ENCODE data around the gene ADAM30. TPM values are rescaled to one million over a fixed set of nuclear protein-coding genes. Genes with fewer than 3 reads are reported as not detected.
"Not testable (repeated sequence)": the region's sequence is repeated elsewhere in the genome, so short reads cannot be mapped to it uniquely, and the experiment has no call there.

Gene ADAM30
- total RNA-seq, 1 experiment from 2014 or later, result not detected

DNA sequence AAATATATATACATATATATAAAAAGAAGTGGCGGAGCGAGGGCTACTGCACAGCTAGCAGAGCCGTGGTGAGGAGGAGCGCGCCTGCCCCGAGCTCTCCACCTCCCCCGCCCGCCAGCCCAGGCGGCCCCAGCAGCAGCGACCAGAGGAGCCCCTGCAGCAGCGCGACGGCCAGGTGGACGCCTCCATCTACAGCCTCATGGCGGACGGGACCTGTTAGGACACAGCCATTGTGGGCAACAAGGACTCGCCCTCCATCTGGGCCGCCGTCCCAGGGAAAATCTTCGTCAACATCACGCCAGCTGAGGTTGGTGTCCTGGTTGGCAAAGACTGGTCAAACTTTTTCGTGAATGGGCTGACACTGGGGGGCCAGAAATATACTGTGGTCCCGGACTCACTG, 43.2 kb downstream of the ADAM30 start:
- TF ChIP-seq SIN3A (IDR thresholded peaks at IDR 0.05; ENCODE audit: borderline replicate concordance, insufficient read depth, low read depth, low read length) (no peak), TCF7L2 (IDR thresholded peaks at IDR 0.05; ENCODE audit: low read depth, low read length) (no peak), REST (IDR thresholded peaks at IDR 0.05; ENCODE audit: insufficient read depth in 1 of 2, low read depth in 2 of 2, low read length in 1 of 2) (no peak)
- TF ChIP-seq, protein P1, sequence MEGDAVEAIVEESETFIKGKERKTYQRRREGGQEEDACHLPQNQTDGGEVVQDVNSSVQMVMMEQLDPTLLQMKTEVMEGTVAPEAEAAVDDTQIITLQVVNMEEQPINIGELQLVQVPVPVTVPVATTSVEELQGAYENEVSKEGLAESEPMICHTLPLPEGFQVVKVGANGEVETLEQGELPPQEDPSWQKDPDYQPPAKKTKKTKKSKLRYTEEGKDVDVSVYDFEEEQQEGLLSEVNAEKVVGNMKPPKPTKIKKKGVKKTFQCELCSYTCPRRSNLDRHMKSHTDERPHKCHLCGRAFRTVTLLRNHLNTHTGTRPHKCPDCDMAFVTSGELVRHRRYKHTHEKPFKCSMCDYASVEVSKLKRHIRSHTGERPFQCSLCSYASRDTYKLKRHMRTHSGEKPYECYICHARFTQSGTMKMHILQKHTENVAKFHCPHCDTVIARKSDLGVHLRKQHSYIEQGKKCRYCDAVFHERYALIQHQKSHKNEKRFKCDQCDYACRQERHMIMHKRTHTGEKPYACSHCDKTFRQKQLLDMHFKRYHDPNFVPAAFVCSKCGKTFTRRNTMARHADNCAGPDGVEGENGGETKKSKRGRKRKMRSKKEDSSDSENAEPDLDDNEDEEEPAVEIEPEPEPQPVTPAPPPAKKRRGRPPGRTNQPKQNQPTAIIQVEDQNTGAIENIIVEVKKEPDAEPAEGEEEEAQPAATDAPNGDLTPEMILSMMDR (IDR thresholded peaks at IDR 0.05), result no peak
- POLR2A ChIA-PET, result no interaction called here
- H3K36me3 ChIP-seq (ENCODE audit: control insufficient read depth, insufficient read depth, low read length), result no peaks in the 10 kb centered on the region
- in situ Hi-C loops (cut with HindIII; ENCODE audit: low pct_unique_long_range_greater_than_20kb, low sequenced_read_pairs), result no loop called here
- H3K27ac ChIP-seq (ENCODE audit: low read length), result no peak overlapping the region
- BruUV-seq (replicated peaks), result no TSS peak
- H3K27me3 ChIP-seq (ENCODE audit: control insufficient read depth, insufficient read depth, low read length), result peaks cover 9% of the 10 kb centered on the region; the same call in 1 of the 2 replicates
- no peak overlapping the region for H3K4me3 ChIP-seq (ENCODE audit: low read depth in 2 of 2, low read length in 2 of 2)
- DNase-seq (ENCODE audit: low read depth, low spot score) (no peak), ATAC-seq (no peak)
- intact Hi-C loops (cut with micrococcal nuclease; ENCODE audit: unreplicated experiment), result no loop called here
- no peaks in the 10 kb centered on the region for H3K4me1 ChIP-seq (ENCODE audit: control insufficient read depth, insufficient read depth, low read length)
- no peaks in the 10 kb centered on the region for H3K9me3 ChIP-seq (ENCODE audit: control insufficient read depth, insufficient read depth, low read depth, low read length)
- CTCF ChIA-PET, result no interaction called here

DNA sequence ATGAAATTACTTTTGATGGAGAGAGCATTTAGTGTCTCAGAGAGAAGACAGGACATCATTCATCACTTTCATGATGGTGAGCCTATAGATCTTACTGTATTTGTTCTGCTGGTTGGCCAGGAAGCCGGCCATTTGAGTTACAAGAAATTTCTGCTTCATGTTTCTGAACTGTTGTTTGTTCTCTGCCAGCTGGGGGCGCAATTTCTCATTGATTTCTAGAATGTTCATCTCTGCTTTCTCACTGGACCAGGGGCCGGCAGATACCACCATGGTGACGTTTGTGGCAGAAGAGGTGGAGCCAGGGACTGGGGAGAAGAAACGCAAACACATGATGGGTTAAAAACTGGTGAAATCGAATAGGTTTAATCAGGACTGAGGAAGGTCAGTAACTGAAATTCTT, 52.1 kb downstream of the ADAM30 start:
- POLR2A ChIA-PET; H3K4me3 ChIP-seq (ENCODE audit: low read depth in 2 of 2, low read length in 2 of 2); CTCF ChIA-PET; H3K9me3 ChIP-seq (ENCODE audit: control insufficient read depth, insufficient read depth, low read depth, low read length); H3K27ac ChIP-seq (ENCODE audit: low read length); in situ Hi-C loops (cut with HindIII; ENCODE audit: low pct_unique_long_range_greater_than_20kb, low sequenced_read_pairs); intact Hi-C loops (cut with micrococcal nuclease; ENCODE audit: unreplicated experiment); ATAC-seq; H3K36me3 ChIP-seq (ENCODE audit: control insufficient read depth, insufficient read depth, low read length); DNase-seq (ENCODE audit: low read depth, low spot score); BruUV-seq (replicated peaks); H3K4me1 ChIP-seq (ENCODE audit: control insufficient read depth, insufficient read depth, low read length): not testable (repeated sequence)
- H3K27me3 ChIP-seq (ENCODE audit: control insufficient read depth, insufficient read depth, low read length), result peaks cover 16% of the 10 kb centered on the region
- TF ChIP-seq, protein P1 (IDR thresholded peaks at IDR 0.05), result peak; percentile 54

Other genes starting within 250 kb of the ADAM30 start
- gene ZNF697, start 248.2 kb downstream of the ADAM30 start, total RNA-seq (2021; ENCODE audit: unreplicated experiment), result 7.1 TPM
- gene PHGDH, start 184.6 kb downstream of the ADAM30 start, total RNA-seq (2021; ENCODE audit: unreplicated experiment), result 82.0 TPM
- gene HMGCS2, start 127.6 kb downstream of the ADAM30 start, total RNA-seq (2021; ENCODE audit: unreplicated experiment), result 0.33 TPM
- gene REG4, start 85.1 kb downstream of the ADAM30 start, total RNA-seq (2021; ENCODE audit: unreplicated experiment), result not detected
- 191 TPM for gene NOTCH2, start 173.1 kb upstream of the ADAM30 start, total RNA-seq (2021; ENCODE audit: unreplicated experiment)